GM21723 (cell line): ENCODE data around the gene PCSK9.
"Not testable (repeated sequence)": the region's sequence is repeated elsewhere in the genome, so short reads cannot be mapped to it uniquely, and the experiment has no call there.

Experiments used
- ATAC-seq: cut with Tn5 transposase; IDR thresholded peaks from one replicate; pipeline ENCODE4 v1.9.1; 2021; ENCODE audit warnings: mild to moderate bottlenecking, moderate library complexity; ENCODE audit not compliant: unreplicated experiment

The PCSK9 gene

DNA sequence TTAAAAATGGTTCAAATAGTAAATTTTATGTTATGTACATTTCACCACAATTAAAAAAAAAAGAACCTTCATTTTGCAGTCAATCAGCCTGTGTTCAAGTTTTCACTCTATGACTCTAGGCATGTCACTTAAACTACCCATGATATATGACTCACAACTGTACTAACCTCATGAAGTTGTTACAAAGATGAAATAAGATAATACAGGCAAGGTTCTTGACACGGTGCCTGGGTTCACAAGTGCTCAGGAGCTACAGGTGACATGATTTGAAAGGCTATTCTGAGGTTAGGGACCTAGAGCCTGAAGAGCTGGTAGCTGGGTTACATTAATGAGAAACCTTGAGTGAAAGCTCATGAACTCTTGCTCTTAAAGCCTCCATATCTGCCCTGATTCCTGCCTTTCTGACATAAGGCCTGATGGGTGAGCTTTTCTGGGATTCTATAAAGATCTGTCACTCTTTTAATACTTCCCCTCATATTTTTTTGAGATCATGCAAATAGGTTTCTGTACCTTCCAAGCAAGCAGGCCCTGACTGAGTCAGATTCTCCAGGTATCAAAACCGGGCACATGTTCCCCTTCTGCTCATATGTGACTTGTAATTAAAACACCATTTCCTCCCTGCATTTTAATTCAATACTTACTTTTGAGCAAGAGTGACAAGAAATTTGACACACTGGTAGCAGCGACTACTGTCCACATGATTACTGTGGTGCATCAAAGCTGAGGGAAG lies 34.0 kb downstream of the PCSK9 start:
- no peak for ATAC-seq

DNA sequence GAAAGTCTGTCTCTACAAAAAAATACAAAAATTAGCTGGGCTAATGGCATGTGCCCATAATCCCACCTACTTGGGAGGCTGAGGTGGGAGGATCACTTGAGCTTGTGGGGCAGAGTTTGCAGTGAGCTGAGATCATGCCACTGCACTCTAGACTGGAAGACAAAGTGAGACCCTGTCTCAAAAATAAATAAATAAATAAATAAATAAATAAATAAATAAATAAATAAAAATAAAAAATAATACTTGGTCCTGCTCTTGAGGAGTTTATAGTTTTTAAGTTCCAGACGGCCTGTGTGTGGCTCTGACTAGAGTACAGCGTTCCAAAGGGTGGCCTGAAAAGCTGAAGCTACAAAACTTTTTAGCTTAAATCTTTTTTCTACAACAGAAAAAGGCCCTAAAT lies 35.1 kb downstream of the PCSK9 start:
- no peak for ATAC-seq

DNA sequence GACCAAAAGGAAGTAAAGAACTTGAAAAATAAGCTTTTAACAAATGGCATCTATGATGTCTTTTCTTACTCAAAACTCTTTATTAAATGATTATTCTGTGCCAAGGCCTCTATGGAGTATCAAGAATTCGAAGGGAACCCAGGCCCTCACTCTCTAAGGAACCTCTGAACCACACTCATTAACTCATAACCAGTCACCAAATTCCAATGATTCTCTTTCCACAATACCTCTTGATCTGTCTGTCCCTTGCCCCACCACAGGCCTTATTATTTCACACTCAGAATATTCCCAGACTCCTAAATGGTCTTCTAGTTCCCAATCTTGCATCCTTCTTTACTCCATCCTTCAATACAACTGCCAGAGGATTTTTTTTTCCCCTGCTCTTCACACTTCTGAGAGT lies 37.0 kb downstream of the PCSK9 start:
- ATAC-seq: no peak

DNA sequence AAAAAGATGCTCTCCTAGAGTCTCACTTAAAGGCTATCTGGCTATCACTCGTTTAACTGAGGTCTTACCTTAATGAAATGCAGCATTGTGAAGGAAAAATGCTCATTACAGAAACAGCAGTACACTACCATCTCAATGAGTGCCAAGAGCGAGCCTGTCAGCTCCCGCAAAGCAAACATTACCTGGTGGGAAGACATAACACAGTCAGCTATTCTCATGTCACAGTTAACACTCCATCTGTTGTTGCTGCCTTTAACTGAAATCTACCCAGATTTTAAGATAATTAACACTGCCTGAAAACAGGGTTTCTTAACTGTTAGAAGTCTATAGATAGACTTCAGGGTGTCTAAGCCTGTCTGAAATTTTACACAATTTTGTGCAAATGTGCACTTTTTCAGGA lies 39.1 kb downstream of the PCSK9 start:
- ATAC-seq: no peak

DNA sequence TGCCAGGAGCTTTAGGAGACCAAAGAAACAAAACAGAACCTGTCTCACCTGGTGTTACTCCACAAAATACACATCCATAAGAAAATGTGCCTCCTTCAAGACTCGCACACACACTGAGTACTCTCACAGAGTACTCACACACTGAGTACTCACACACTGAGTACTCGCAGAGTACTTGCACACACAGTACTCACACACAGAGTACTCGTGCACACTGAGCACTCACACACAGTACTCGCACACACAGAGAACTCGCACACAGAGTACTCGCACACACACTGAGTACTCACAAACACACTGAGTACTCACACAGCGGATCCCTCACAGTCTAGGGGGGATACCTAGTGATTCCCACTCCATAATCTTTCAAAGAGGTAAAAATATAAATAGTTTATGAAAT lies 40.3 kb downstream of the PCSK9 start:
- no peak for ATAC-seq

DNA sequence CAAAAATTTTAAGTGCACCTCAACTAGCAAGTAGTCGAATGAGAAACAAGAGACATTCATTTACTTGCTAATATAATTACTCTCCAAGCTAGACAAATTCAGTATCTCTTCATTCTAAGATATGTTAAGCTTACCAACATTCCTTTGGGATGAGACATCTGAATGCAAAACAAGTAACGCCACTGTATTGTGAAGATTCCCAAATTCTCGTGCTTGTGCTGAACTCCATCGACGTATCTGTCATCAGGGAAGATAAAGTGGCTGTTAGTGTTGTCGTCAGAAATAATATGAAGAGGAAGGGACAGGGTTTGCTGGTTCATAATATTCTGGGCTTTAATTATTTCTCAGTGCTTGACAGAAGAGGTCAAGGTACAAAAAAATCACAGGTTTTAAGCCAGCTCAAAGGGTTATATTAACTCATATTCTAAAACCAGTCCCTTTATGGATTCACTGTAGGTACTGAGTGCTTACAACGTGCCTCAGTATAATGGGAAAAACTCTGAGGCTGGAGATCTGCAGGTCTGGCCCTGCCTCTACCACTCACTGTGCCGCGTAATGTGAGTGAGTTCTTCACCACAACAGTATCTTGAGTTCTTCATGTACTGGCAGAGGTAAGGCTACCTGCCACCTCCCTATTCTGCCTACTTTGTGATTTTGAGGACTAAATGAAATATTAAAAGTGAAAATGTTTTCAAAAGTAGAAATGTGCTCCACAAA lies 42.0 kb downstream of the PCSK9 start:
- ATAC-seq: no peak

DNA sequence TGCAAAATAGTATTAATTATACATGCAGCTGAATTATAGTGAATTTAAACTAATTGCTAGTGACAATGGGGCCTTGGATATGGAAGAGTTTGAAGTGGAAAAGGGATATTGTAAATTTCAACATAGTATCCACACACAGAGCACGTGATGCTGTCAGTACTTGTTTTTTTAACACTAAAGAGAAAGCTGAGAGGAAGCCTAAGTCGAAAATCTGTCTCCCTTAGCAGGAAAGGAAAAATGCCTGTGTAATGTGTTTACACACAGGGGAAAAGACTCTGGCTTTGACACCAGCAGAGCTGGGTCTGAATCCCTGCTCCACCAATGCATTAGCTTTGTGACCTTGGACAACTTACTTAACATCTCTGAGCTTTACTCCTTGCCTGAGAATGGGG lies 42.6 kb downstream of the PCSK9 start:
- no peak for ATAC-seq

DNA sequence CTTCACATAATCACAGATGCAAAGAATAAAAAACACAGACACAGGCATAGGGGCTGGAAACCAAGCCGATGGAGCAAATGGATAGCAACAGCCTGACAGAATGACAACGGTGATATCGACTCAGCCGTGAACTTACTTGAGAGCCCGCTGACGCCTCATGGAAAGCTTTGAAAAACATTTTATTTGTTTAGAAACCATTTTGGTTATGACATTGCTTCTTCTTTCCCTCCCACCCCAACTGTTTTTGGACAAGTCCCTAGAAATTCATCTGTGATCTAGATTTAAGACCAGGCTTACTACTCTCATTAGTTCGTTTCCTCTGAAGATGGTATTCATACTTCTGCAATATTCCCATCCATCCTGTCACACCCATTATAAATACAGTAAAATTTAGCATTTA lies 44.9 kb downstream of the PCSK9 start:
- ATAC-seq: no peak

DNA sequence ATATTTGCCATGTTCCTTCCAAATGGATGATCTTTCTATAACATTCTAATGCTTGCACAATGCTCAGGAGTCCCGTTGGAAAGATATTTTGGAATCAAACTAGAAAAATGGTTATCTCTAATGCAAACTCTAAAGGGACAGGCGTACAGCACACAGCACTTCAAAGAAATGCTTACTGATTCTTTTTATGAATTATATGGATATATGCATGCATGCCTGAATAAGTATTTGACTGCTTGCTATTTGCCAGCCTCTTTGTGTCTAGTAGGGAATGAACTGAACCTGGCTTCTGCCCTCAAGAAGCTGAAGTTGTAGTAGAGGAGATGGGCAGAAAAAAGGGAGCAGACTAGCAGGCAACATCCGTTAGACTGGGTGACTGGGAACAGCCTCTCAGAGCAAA lies 48.1 kb downstream of the PCSK9 start:
- no peak for ATAC-seq

DNA sequence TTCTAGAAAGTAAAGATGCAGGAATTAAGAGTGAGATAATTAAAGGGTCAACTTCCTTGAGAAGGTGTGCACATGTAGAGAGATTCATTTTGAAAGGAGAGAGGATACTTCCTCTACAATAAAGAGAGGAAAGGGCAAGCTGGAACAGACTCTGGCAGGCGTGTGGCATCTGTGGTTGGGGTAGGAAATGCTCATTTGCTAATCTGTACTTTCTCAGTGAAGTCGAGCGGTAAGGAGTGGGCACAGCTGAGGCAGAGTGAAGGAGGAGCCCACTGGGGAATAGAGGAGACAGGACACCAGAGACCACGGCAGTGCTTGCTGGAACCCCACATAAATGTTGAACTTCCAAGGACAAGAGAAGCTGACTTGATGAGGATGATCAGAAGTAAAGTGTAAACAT lies 49.1 kb downstream of the PCSK9 start:
- ATAC-seq: no peak

DNA sequence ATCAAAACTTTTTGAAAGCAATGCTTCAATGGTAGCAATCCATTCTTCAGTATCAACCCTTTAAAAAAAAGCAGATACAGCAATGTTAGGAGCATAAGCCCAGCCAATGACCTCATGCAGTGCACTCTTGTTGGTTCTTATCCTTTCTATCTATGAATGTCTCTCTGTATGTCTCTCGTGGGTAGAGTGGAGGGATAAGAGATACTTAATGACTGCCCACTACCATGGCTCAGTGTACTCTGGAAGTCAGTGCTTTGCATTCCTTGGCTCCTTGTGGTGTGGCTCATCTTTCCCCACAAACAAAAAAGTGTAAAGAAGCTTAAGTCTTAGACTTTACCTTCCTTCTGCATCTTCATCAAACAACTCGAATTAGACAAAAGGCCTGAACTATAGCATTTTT lies 50.3 kb downstream of the PCSK9 start:
- no peak for ATAC-seq

DNA sequence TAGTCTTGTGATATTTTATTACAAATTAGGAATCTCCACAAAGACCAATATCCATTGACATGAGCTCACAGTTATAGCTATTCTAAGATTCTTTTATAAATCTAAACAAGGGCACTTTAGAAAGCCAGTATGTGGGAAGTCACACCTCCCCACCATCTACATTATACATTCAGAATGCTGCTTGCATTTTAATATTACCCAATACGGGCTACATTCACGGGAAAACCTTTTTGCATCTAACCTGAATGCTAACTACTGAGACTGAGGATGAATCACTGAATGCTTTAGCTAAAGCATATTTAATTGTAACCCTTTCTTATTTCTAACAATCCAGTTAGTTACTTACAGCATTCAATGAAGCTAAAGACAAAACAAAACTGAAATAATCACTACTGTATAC lies 53.1 kb downstream of the PCSK9 start:
- no peak for ATAC-seq

DNA sequence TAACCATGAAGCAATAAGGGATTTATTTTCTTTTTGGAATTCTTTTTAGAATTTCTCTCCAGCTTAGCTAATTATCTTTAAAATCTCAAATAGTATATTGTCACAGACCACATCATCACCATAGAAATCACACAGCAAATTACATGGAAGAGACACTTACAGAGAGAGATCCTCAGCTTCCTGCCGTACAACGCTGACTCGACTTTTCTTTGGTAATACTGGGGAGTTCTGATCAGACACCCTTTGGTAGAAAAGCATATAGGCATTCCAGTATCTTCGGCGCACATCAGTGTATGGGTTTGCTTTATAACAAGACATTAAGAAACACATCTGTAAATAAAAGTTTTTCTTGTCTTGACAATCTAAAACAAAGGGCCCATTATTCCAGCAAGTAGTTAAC lies 55.7 kb downstream of the PCSK9 start:
- no peak for ATAC-seq

DNA sequence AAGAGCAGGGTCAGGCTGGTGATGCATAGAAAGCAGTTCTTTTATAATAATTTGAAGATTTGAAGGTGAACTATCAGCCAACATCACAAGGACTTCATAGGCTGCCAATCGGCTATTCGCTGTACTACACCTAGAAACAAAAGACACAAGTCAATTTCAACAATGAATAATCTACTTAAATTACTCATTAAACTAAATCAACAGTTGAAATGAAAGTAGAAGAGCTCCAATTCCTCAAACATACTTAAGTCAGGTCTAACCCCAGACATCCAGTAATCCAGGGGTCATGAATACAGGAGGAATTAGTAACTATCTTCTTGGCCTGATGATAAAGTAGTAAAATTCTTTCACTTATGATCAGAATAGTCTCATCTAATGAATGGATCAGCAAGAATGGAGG lies 64.5 kb downstream of the PCSK9 start:
- ATAC-seq: no peak

DNA sequence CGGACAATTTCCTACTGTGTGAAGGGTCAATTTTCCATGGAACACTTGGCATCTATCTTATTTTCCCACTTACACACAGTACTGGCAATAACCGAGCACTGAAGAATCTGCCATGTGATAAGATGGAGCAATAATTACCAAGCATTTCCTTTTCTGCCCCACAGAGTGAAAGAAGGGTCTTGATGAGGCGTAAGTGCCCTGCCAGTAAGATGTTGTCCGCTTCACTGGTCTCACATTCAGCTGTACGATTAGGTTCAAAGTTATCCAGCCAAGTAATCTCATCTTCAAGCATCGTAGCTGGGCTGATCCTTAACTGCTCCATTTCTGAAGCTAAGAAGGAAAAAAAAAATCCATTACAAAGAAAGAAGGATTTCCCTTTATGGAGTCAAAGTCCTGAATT lies 67.8 kb downstream of the PCSK9 start:
- no peak for ATAC-seq

DNA sequence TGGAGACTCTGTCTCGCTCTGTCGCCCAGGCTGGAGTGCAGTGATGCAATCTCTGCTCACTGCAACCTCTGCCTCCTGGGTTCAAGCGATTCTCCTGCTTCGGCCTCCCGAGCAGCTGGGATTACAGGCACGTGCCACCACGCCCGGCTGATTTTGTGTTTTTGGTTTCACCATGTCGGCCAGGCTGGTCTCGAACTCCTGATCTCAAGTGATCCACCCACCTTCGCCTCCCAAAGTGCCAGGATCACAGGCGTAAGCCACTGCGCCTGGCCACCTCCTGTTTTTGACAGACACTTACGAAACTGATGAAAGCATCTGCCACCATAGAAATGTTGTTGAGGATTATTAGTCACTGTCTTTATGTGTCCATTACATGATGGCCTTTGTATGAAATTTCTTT lies 69.7 kb downstream of the PCSK9 start:
- not testable (repeated sequence) for ATAC-seq
